Inferior parietal cortex (tissue), 1 donor: ENCODE results near the gene PPM1B.
"Not testable (repeated sequence)": the region's sequence is repeated elsewhere in the genome, so short reads cannot be mapped to it uniquely, and the experiment has no call there.

ENCODE experiments used
- DNase-seq: peaks from one replicate; pipeline ENCODE4 v3.0.0-alpha.2; 2016; ENCODE audit errors: extremely low spot score

Gene PPM1B

GRCh38 chr2:44200759-44201158 is 32.1 kb downstream of the PPM1B start:
- DNase-seq = no peak

- no peak for DNase-seq
These were observed 33.0 kb downstream of the PPM1B start for GRCh38 chr2:44201648-44202165.

- DNase-seq = no peak
These were observed 34.9 kb downstream of the PPM1B start for GRCh38 chr2:44203542-44203941.

- DNase-seq = no peak
These were observed 36.5 kb downstream of the PPM1B start for GRCh38 chr2:44205169-44205568.

- DNase-seq = no peak
These were observed 38.4 kb downstream of the PPM1B start for GRCh38 chr2:44207102-44207501.

GRCh38 chr2:44207648-44208047 is 39.0 kb downstream of the PPM1B start:
- not testable (repeated sequence) for DNase-seq

GRCh38 chr2:44210362-44210761 is 41.7 kb downstream of the PPM1B start:
- no peak for DNase-seq

- no peak for DNase-seq
These were observed 42.5 kb downstream of the PPM1B start for GRCh38 chr2:44211183-44211582.

GRCh38 chr2:44212302-44212701 is 43.6 kb downstream of the PPM1B start:
- DNase-seq = no peak

GRCh38 chr2:44215827-44216226 is 47.2 kb downstream of the PPM1B start:
- no peak for DNase-seq

- DNase-seq = no peak
These were observed 50.1 kb downstream of the PPM1B start for GRCh38 chr2:44218771-44219170.

GRCh38 chr2:44226753-44227152 is 58.1 kb downstream of the PPM1B start:
- DNase-seq = no peak

GRCh38 chr2:44230378-44230777 is 61.7 kb downstream of the PPM1B start:
- DNase-seq = no peak

GRCh38 chr2:44233450-44234128 is 64.9 kb downstream of the PPM1B start:
- no peak for DNase-seq

GRCh38 chr2:44237221-44237620 is 68.5 kb downstream of the PPM1B start:
- DNase-seq = no peak

GRCh38 chr2:44242904-44243303 is 74.2 kb downstream of the PPM1B start:
- DNase-seq = peak; percentile 75

GRCh38 chr2:44244135-44244871 is 75.6 kb downstream of the PPM1B start:
- peak; percentile 83 for DNase-seq

GRCh38 chr2:44245083-44245861 is 76.6 kb downstream of the PPM1B start:
- DNase-seq = no peak

- no peak for DNase-seq
These were observed 77.8 kb downstream of the PPM1B start for GRCh38 chr2:44246436-44246835.

GRCh38 chr2:44246840-44247369 is 78.2 kb downstream of the PPM1B start:
- DNase-seq = no peak

- DNase-seq = no peak
These were observed 79.2 kb downstream of the PPM1B start for GRCh38 chr2:44247924-44248323.

GRCh38 chr2:44249269-44249668 is 80.6 kb downstream of the PPM1B start:
- DNase-seq = not testable (repeated sequence)
